PC-3 (cell line): Measurements from ENCODE around the gene SLC19A1.

Experiments
- EZH2 ChIP-seq: fragments of 300-600 bp; sonication (generic); IDR thresholded peaks from one replicate; pipeline ENCODE4 v1.6.1; 2017; ENCODE audit warnings: antibody characterized with exemption, mild to moderate bottlenecking, low read length; ENCODE audit not compliant: unreplicated experiment
- TF ChIP-seq, protein P1 (sequence below): fragments of 300-600 bp; sonication (generic); conservative IDR thresholded peaks from 2 replicates; pipeline ENCODE4 v1.5.1; 2017; ENCODE audit warnings: antibody characterized with exemption, low read depth, mild to moderate bottlenecking, low read length

DNA sequence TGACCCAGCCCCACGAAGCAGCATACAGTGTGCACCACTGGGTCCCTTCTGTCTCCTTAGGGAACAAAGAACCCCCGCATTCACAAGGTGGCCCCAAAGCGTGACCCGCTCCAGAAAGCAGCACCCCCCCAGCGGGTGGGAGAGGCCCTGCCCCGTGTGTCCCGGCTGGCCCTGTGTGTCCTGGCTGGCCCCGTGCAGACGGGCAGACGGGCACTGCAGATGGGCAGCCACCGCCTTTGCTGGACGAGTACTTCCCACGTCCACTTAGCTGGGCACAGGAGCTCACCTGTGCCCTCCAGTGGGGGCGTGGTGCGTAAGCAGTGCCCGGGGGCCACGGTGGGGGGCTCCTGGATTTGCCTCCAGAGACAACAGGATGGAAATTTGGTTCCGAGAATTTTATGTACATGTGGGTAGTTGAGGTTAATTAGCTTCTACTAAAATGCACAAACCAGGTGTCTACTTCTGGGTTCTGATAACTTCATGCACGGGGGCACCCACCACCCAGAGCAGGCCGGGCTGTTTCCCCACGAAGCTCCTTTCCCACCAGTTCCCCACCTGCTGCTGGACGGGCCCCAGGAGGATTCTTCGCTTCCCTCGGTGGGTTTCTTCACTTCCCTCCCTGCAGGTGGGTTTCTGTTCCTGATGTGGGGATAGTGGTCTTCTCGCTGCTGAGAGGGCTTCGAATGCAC lies 33.2 kb upstream of the SLC19A1 start:
- TF ChIP-seq, protein P1, sequence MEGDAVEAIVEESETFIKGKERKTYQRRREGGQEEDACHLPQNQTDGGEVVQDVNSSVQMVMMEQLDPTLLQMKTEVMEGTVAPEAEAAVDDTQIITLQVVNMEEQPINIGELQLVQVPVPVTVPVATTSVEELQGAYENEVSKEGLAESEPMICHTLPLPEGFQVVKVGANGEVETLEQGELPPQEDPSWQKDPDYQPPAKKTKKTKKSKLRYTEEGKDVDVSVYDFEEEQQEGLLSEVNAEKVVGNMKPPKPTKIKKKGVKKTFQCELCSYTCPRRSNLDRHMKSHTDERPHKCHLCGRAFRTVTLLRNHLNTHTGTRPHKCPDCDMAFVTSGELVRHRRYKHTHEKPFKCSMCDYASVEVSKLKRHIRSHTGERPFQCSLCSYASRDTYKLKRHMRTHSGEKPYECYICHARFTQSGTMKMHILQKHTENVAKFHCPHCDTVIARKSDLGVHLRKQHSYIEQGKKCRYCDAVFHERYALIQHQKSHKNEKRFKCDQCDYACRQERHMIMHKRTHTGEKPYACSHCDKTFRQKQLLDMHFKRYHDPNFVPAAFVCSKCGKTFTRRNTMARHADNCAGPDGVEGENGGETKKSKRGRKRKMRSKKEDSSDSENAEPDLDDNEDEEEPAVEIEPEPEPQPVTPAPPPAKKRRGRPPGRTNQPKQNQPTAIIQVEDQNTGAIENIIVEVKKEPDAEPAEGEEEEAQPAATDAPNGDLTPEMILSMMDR, result no peak
- no peak for TF ChIP-seq EZH2
